Globus pallidus (tissue), 1 donor: Measurements from ENCODE around the gene MICAL2.

Experiments
- DNase-seq: peaks from one replicate; pipeline ENCODE4 v3.0.0-alpha.2; 2015; ENCODE audit warnings: low spot score

The MICAL2 gene

GRCh38 chr11:12272821-12273617 lies 162.6 kb downstream of the MICAL2 start:
- DNase-seq, result no peak

- no peak for DNase-seq
Measured at GRCh38 chr11:12273618-12273995, 163.2 kb downstream of the MICAL2 start.

GRCh38 chr11:12274056-12274455 lies 163.7 kb downstream of the MICAL2 start:
- no peak for DNase-seq

- DNase-seq, result no peak
Measured at GRCh38 chr11:12274558-12275197, 164.3 kb downstream of the MICAL2 start.

- no peak for DNase-seq
Measured at GRCh38 chr11:12275818-12276217, 165.4 kb downstream of the MICAL2 start.

GRCh38 chr11:12276356-12276755 lies 166.0 kb downstream of the MICAL2 start:
- DNase-seq, result no peak

GRCh38 chr11:12276831-12277475 lies 166.6 kb downstream of the MICAL2 start:
- no peak for DNase-seq

GRCh38 chr11:12278766-12279671 lies 168.6 kb downstream of the MICAL2 start:
- DNase-seq, result no peak

GRCh38 chr11:12279672-12280108 lies 169.3 kb downstream of the MICAL2 start:
- DNase-seq, result no peak

- DNase-seq, result no peak
Measured at GRCh38 chr11:12280199-12280837, 169.9 kb downstream of the MICAL2 start.

GRCh38 chr11:12280838-12281565 lies 170.6 kb downstream of the MICAL2 start:
- no peak for DNase-seq

GRCh38 chr11:12281571-12282478 lies 171.4 kb downstream of the MICAL2 start:
- DNase-seq, result peak; percentile 73

GRCh38 chr11:12282676-12283075 lies 172.3 kb downstream of the MICAL2 start:
- DNase-seq, result no peak

- DNase-seq, result no peak
Measured at GRCh38 chr11:12284316-12285050, 174.1 kb downstream of the MICAL2 start.

GRCh38 chr11:12285106-12285505 lies 174.7 kb downstream of the MICAL2 start:
- no peak for DNase-seq

- DNase-seq, result no peak
Measured at GRCh38 chr11:12285811-12286222, 175.4 kb downstream of the MICAL2 start.

GRCh38 chr11:12286606-12287005 lies 176.2 kb downstream of the MICAL2 start:
- DNase-seq, result no peak

GRCh38 chr11:12287009-12287373 lies 176.6 kb downstream of the MICAL2 start:
- no peak for DNase-seq
